ENCODE data around the gene HHATL. TPM values are rescaled to one million over a fixed set of nuclear protein-coding genes. Genes with fewer than 3 reads are reported as not detected.

Gene HHATL
- total and polyA plus RNA-seq, 2 of the 8 experiments (the other 6 are each of a cell fraction or from before 2014, with no cell fraction given) = 0.18 TPM; not detected in 1

GRCh38 chr3:42673082-42673481, 29.5 kb downstream of the HHATL start:
- Histone ChIP-seq H3K9me3 (ENCODE audit: insufficient read depth in 2 of 2, low read depth in 1 of 2, low read length in 1 of 2) (peaks cover 2 to 5% of the 10 kb centered on the region in 2 experiments; a peak in 2 of 4 replicates), H2AFZ (ENCODE audit: low read length) (no peak overlapping the region), H2BK20ac (ENCODE audit: low read length) (no peak overlapping the region), H3K56ac (replicated peaks; ENCODE audit: insufficient read length, low read depth, low read length) (no peak overlapping the region), H2BK15ac (ENCODE audit: low read length) (no peak overlapping the region), H3K14ac (ENCODE audit: insufficient read length) (no peak overlapping the region), H2BK120ac (replicated peaks; ENCODE audit: low read depth, low read length) (no peak overlapping the region), H3K18ac (ENCODE audit: extremely low read depth, low read length) (no peak overlapping the region), H3K79me2 (ENCODE audit: control insufficient read depth in 1 of 2, insufficient read depth in 2 of 2, low read length in 2 of 2) (no peaks in the 10 kb centered on the region), H4K5ac (ENCODE audit: insufficient read length, low read depth, low read length) (no peak overlapping the region), H3K27ac (ENCODE audit: low read depth, low read length) (no peak overlapping the region), H3K9ac (replicated peaks in 1 of 4; ENCODE audit: extremely low read depth in 1 of 4, low read depth in 3 of 4, low read length in 3 of 4) (no peak overlapping the region), H3K36me3 (ENCODE audit: control insufficient read depth in 2 of 4, insufficient read depth in 4 of 4, low read length in 3 of 4) (no peaks in the 10 kb centered on the region), H3K23ac (ENCODE audit: insufficient read length) (no peak overlapping the region), H4K91ac (replicated peaks; ENCODE audit: insufficient read length, low read length) (no peak overlapping the region), H4K20me1 (replicated peaks in 1 of 2; ENCODE audit: control insufficient read depth in 1 of 2, insufficient read depth in 2 of 2, low read length in 2 of 2) (no peaks in the 10 kb centered on the region), H3K23me2 (ENCODE audit: low read depth, low read length) (no peaks in the 10 kb centered on the region), H4K8ac (ENCODE audit: extremely low read depth, insufficient read depth, low read length) (no peak overlapping the region), H3K79me1 (ENCODE audit: low read depth, low read length) (no peaks in the 10 kb centered on the region), H3K4ac (replicated peaks; ENCODE audit: insufficient read length, low read depth, low read length) (no peak overlapping the region), H2BK12ac (ENCODE audit: low read depth, low read length) (no peak overlapping the region), H3K4me2 (ENCODE audit: insufficient read depth in 1 of 2, low read depth in 2 of 2, low read length in 2 of 2) (no peak overlapping the region), H2BK5ac (ENCODE audit: low read depth, low read length) (no peak overlapping the region), H3K4me1 (replicated peaks in 1 of 4; ENCODE audit: control insufficient read depth in 3 of 4, insufficient read depth in 4 of 4, low read length in 3 of 4) (no peaks in the 10 kb centered on the region; a peak in 1 of 7 replicates), H3K27me3 (replicated peaks in 1 of 4; ENCODE audit: control insufficient read depth in 3 of 4, extremely low read depth in 1 of 4, insufficient read depth in 3 of 4, low read length in 3 of 4) (peaks cover 0 to 2% (median 0%) of the 10 kb centered on the region in 4 experiments; a peak in 2 of 7 replicates), H3K4me3 (ENCODE audit: extremely low read depth in 1 of 4, insufficient read depth in 2 of 4, low read depth in 3 of 4, low read length in 4 of 4) (no peak overlapping the region), H2AK5ac (ENCODE audit: low read depth, low read length) (no peak overlapping the region)
- DNase-seq (ENCODE audit: low read depth in 1 of 2, low spot score in 2 of 2) (no peak), FAIRE-seq (no peak)
- POLR2A ChIA-PET (ENCODE audit: partially characterized antibody) = no interaction called here
- TF ChIP-seq TBP (IDR thresholded peaks at IDR 0.05; ENCODE audit: low read depth, low read length) = no peak
- TF ChIP-seq CEBPB (IDR thresholded peaks at IDR 0.05; ENCODE audit: low read depth, low read length) = no peak
- no peak for TF ChIP-seq CTCF (IDR thresholded peaks at IDR 0.05; ENCODE audit: control extremely low read depth in 1 of 3, insufficient read depth in 1 of 3, low read depth in 1 of 3, low read length in 3 of 3)
- TF ChIP-seq SP1 (IDR thresholded peaks at IDR 0.05; ENCODE audit: low read depth, low read length) = no peak
- TF ChIP-seq JUND (IDR thresholded peaks at IDR 0.05; ENCODE audit: low read length) = no peak
- no peak for TF ChIP-seq CBX8 (IDR thresholded peaks at IDR 0.05; ENCODE audit: borderline replicate concordance, low read depth, low read length)
- no peak for TF ChIP-seq JUN (IDR thresholded peaks at IDR 0.05; ENCODE audit: low read depth, low read length)
- TF ChIP-seq POLR2A (IDR thresholded peaks at IDR 0.05; ENCODE audit: control extremely low read depth in 1 of 2, low read depth in 2 of 2, low read length in 2 of 2) = no peak
- CTCF ChIA-PET (ENCODE audit: partially characterized antibody) = no interaction called here
